LNCAP (cell line): ENCODE measurements around the gene CACNA1C.

ENCODE experiments used
- CTCF ChIP-seq: fragments of 450-650 bp; IDR thresholded peaks from 2 replicates; pipeline ENCODE4 v1.5.1; 2017; ENCODE audit warnings: mild to moderate bottlenecking

CACNA1C gene

GRCh38 chr12:2013086-2013485 is 39.7 kb upstream of the CACNA1C start:
- TF ChIP-seq CTCF = no peak

- no peak for TF ChIP-seq CTCF
Measured at GRCh38 chr12:2013527-2014223, 39.1 kb upstream of the CACNA1C start.

GRCh38 chr12:2014231-2014630 is 38.6 kb upstream of the CACNA1C start:
- no peak for TF ChIP-seq CTCF

GRCh38 chr12:2016862-2017545 is 35.8 kb upstream of the CACNA1C start:
- no peak for TF ChIP-seq CTCF

GRCh38 chr12:2017546-2018337 is 35.0 kb upstream of the CACNA1C start:
- TF ChIP-seq CTCF = no peak

GRCh38 chr12:2018391-2018790 is 34.4 kb upstream of the CACNA1C start:
- TF ChIP-seq CTCF = no peak

GRCh38 chr12:2019126-2019525 is 33.7 kb upstream of the CACNA1C start:
- TF ChIP-seq CTCF = no peak
